HUES6 (cell line): ENCODE results near the gene NFKBIB.
A peak's percentile ranks its signal among the peaks of the same experiment; 100 is the strongest.

Experiments used
- H3K27ac ChIP-seq: 2 replicates; pipeline ENCODE4 v1.7.0; 2013; ENCODE audit warnings: low read depth, mild to moderate bottlenecking, low read length, inconsistent platforms
- H3K27me3 ChIP-seq: 2 replicates; pipeline ENCODE4 v1.6.1; 2013; ENCODE audit warnings: low read length; ENCODE audit not compliant: control insufficient read depth, insufficient read depth
- H3K36me3 ChIP-seq: 2 replicates; pipeline ENCODE4 v1.6.1; 2013; ENCODE audit warnings: low read length; ENCODE audit not compliant: control insufficient read depth, insufficient read depth
- H3K4me1 ChIP-seq: 2 replicates; pipeline ENCODE4 v1.6.1; 2013; ENCODE audit warnings: low read length; ENCODE audit not compliant: control insufficient read depth, insufficient read depth
- H3K4me3 ChIP-seq: 2 replicates; pipeline ENCODE4 v1.5.1; 2013; ENCODE audit warnings: low read depth, low read length
- H3K9ac ChIP-seq: one replicate; pipeline ENCODE4 v1.6.1; 2013; ENCODE audit warnings: mild to moderate bottlenecking, low read length
- H3K9me3 ChIP-seq: 2 replicates; pipeline ENCODE4 v1.6.1; 2013; ENCODE audit warnings: low read depth, low read length; ENCODE audit not compliant: control insufficient read depth, insufficient read depth

NFKBIB gene

DNA sequence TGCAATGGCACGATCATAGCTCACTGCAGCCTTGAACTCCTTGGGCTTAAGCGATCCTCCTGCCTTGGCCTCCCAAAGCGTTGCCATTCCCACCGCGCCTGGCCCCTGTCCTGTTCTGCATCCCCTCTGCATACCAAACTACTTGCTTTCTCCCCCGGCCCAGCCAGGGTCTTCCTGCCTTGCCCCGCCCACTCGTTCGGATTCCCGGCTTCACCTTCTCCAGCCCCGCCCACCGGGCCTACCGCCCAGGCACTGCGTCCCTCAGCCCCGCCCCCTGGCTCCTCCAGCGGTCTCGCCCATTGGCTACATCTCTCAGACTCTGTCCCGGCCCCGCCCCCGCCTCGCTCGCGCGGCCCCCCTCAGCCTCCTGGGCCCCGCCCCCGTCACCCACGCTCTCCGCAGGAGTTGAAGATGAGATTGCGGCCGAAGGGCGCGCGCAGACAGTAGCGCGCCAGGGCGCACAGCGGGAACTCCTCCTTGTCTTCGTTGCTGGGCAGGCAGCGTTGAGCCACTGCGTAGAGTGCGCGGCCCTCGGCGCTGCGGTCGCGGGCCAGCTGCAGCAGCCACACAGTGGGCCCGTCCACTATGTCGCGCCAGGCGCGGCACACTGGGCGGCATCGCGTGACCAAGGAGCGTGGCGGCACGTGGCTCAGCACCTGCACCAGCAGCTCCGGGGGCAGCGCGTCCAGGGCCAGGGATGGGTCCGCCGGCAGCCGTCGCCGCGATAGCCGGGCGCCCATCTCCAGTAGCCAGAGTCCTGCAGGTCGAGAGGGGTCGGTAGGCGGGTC, 50.0 kb downstream of the NFKBIB start:
- no peaks in the 10 kb centered on the region for H3K9me3 ChIP-seq
- H3K4me3 ChIP-seq: peak overlapping the region; percentile 71
- H3K36me3 ChIP-seq: peaks cover 1% of the 10 kb centered on the region
- H3K27ac ChIP-seq: no peak overlapping the region
- no peaks in the 10 kb centered on the region for H3K27me3 ChIP-seq
- H3K9ac ChIP-seq: peak overlapping the region; percentile 32
- H3K4me1 ChIP-seq: no peaks in the 10 kb centered on the region

GRCh38 chr19:38951187-38951586, 51.4 kb downstream of the NFKBIB start:
- Histone ChIP-seq H3K4me3 (no peak overlapping the region), H3K27ac (no peak overlapping the region), H3K36me3 (no peaks in the 10 kb centered on the region), H3K27me3 (no peaks in the 10 kb centered on the region), H3K9me3 (no peaks in the 10 kb centered on the region), H3K9ac (no peak overlapping the region), H3K4me1 (no peaks in the 10 kb centered on the region)

- H3K9me3 ChIP-seq: no peaks in the 10 kb centered on the region
- H3K27me3 ChIP-seq: no peaks in the 10 kb centered on the region
- H3K4me3 ChIP-seq: no peak overlapping the region
- no peaks in the 10 kb centered on the region for H3K4me1 ChIP-seq
- H3K36me3 ChIP-seq: peaks cover 2% of the 10 kb centered on the region; the same call in 1 of the 2 replicates
- no peak overlapping the region for H3K27ac ChIP-seq
- H3K9ac ChIP-seq: no peak overlapping the region
Observed at GRCh38 chr19:38952395-38953165, 52.8 kb downstream of the NFKBIB start.

DNA sequence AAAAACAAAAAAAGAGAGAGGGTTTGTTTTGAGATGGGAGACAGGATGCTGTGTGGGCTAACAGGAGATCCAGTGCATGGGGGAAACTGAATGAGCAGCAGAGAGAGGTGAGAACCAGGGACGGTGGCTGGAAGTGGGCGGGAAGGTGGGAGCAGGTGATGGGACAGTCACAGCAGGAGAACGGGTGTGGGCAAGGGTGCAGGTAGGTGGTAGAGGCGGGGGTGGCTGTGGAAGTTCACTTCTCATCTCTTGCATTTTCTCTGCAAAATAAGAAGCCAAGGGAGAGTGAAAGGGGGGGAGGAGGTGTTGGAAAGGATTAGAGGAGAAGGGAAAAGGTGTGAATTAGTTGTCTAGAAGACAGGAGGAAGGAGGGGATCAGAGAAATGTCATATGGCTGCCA, 53.9 kb downstream of the NFKBIB start:
- Histone ChIP-seq H3K4me3 (no peak overlapping the region), H3K9me3 (peaks cover 4% of the 10 kb centered on the region; the same call in 1 of the 2 replicates), H3K27ac (no peak overlapping the region)

GRCh38 chr19:38956264-38956663, 56.5 kb downstream of the NFKBIB start:
- Histone ChIP-seq H3K27me3 (no peaks in the 10 kb centered on the region), H3K36me3 (peaks cover 5% of the 10 kb centered on the region; the same call in 1 of the 2 replicates), H3K27ac (no peak overlapping the region), H3K9me3 (peaks cover 7% of the 10 kb centered on the region; the same call in 1 of the 2 replicates), H3K4me1 (no peaks in the 10 kb centered on the region), H3K4me3 (no peak overlapping the region), H3K9ac (no peak overlapping the region)

More for the DNA sequence above, 53.9 kb downstream of the NFKBIB start:
- Histone ChIP-seq H3K36me3 (peaks cover 5% of the 10 kb centered on the region; the same call in 1 of the 2 replicates), H3K4me1 (no peaks in the 10 kb centered on the region), H3K9ac (no peak overlapping the region), H3K27me3 (no peaks in the 10 kb centered on the region)

DNA sequence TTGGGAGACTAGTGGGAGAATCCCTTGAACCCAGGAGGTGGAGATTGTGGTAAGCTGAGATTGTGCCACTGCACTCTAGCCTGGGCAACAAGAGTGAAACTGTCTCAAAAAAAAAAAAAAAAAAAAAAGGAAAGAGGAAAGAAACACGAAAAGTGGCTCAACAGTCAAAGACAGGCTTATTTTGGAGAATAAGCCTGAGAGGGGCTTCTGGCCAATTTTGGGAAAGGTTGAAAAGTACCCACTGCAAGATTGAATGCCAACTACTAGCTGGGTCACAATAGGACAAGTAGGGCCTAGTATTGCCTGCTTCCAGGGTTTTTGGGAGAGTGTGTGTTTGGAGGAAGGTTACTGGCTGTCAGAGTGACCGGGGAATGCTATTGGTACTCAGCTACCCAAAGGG, 58.5 kb downstream of the NFKBIB start:
- Histone ChIP-seq H3K4me3 (no peak overlapping the region), H3K27ac (no peak overlapping the region), H3K27me3 (no peaks in the 10 kb centered on the region), H3K36me3 (peaks cover 9% of the 10 kb centered on the region; the same call in 1 of the 2 replicates), H3K9ac (no peak overlapping the region), H3K4me1 (peaks cover 3% of the 10 kb centered on the region), H3K9me3 (peaks cover 7% of the 10 kb centered on the region; the same call in 1 of the 2 replicates)
